ENCODE measurements around the gene BABAM1.

The BABAM1 gene

GRCh38 chr19:17275441-17276175, 8.4 kb downstream of the BABAM1 start:
- Mint-ChIP-seq H3K4me1 (ENCODE audit: low read depth) (no peaks in the 10 kb centered on the region), H3K36me3 (ENCODE audit: low read depth) (peaks cover 33% of the 10 kb centered on the region), H3K4me3 (no peak overlapping the region), H3K27ac (no peak overlapping the region), H3K9me3 (no peaks in the 10 kb centered on the region), H3K27me3 (ENCODE audit: low read depth) (no peaks in the 10 kb centered on the region)
- DNase-seq (ENCODE audit: low spot score) = no peak

DNA sequence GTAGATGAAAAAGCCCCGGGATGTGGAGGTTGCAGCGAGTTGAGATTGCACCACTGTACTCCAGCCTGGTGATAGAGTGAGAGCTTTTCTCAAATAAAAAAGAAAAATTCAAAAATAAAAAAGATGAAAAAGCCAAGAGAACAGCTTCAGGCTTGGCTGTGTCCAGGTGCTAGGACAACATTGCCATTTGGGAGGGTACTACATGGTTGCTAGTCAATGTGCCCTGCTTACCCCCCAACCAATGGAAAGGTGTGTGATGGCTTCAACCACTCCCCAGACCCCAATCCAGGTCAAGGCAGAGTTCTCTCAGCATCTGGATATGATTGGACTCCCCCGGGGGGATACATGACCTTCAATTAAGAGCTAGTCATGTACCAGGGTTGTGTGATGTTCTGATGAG, 12.2 kb downstream of the BABAM1 start:
- peaks cover 6% of the 10 kb centered on the region for H3K4me1 Mint-ChIP-seq (ENCODE audit: low read depth)
- DNase-seq (ENCODE audit: low spot score) = no peak
- H3K27ac Mint-ChIP-seq = no peak overlapping the region
- no peaks in the 10 kb centered on the region for H3K27me3 Mint-ChIP-seq (ENCODE audit: low read depth)
- peaks cover 22% of the 10 kb centered on the region for H3K36me3 Mint-ChIP-seq (ENCODE audit: low read depth)
- no peaks in the 10 kb centered on the region for H3K9me3 Mint-ChIP-seq
- H3K4me3 Mint-ChIP-seq = no peak overlapping the region

DNA sequence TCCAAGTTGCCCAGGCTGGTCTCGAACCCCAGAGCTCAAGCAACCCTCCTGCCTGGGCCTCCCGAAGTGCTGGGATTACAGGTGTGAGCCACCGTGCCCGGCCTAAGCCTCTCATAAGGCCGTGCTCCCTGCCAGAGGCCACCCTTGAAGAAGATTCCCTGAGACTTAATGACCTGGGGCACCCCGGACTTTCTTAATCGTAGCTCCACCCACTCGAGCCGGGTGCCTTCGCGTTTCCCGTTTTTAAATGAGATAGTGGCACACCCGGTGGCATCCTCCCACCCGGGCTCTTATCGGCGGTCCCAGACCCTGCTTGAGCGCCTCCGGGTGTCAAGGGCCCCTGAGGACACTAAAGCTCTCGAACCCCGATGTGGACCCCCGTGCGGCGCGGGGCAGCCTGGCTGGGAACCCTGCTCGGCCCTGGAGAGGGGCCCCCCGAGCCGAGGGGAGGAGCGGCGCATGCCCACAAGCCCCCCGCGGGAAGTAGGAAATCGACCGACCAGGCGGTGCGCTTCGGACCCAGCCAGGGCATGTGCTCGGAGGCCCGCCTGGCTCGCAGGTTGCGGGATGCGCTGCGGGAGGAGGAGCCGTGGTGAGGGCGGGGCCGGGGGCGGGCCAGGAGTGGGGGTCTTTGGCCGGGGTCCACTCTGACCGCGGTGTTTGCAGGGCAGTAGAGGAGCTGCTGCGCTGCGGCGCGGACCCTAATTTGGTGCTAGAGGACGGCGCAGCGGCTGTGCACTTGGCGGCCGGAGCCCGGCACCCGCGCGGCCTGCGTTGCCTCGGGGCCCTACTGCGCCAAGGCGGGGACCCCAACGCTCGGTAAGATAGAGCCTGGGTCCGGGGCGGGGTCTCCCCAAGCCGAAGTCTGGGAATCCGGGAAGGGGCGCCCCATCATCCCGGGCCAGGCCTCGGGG, 14.4 kb downstream of the BABAM1 start, which contains the start of gene ANKLE1:
Gene ANKLE1, plus strand, starts transcription at position 511 of the 914 bp plus-strand sequence. Its CDS starts 20 bp downstream, at position 531.
- H3K4me1 Mint-ChIP-seq (ENCODE audit: low read depth) = peaks cover 6% of the 10 kb centered on the region
- H3K36me3 Mint-ChIP-seq (ENCODE audit: low read depth) = peaks cover 8% of the 10 kb centered on the region
- no peaks in the 10 kb centered on the region for H3K9me3 Mint-ChIP-seq
- H3K27me3 Mint-ChIP-seq (ENCODE audit: low read depth) = no peaks in the 10 kb centered on the region
- peak within 1 kb of the TSS; percentile 89 for H3K4me3 Mint-ChIP-seq
- DNase-seq (ENCODE audit: low spot score) = peak; percentile 41
- peak within 1 kb of the TSS; percentile 75 for H3K27ac Mint-ChIP-seq

GRCh38 chr19:17282488-17283125, 15.4 kb downstream of the BABAM1 start:
- no peaks in the 10 kb centered on the region for H3K9me3 Mint-ChIP-seq
- peak overlapping the region; percentile 75 for H3K27ac Mint-ChIP-seq
- peaks cover 6% of the 10 kb centered on the region for H3K4me1 Mint-ChIP-seq (ENCODE audit: low read depth)
- peak; percentile 81 for DNase-seq (ENCODE audit: low spot score)
- peaks cover under 1% of the 10 kb centered on the region for H3K36me3 Mint-ChIP-seq (ENCODE audit: low read depth)
- H3K27me3 Mint-ChIP-seq (ENCODE audit: low read depth) = no peaks in the 10 kb centered on the region
- H3K4me3 Mint-ChIP-seq = peak overlapping the region; percentile 89

GRCh38 chr19:17283504-17283996, 16.3 kb downstream of the BABAM1 start:
- Mint-ChIP-seq H3K4me1 (ENCODE audit: low read depth) (peaks cover 6% of the 10 kb centered on the region), H3K4me3 (no peak overlapping the region), H3K9me3 (no peaks in the 10 kb centered on the region), H3K27ac (peak overlapping the region; percentile 31), H3K36me3 (ENCODE audit: low read depth) (no peaks in the 10 kb centered on the region), H3K27me3 (ENCODE audit: low read depth) (no peaks in the 10 kb centered on the region)
- DNase-seq (ENCODE audit: low spot score) = no peak

DNA sequence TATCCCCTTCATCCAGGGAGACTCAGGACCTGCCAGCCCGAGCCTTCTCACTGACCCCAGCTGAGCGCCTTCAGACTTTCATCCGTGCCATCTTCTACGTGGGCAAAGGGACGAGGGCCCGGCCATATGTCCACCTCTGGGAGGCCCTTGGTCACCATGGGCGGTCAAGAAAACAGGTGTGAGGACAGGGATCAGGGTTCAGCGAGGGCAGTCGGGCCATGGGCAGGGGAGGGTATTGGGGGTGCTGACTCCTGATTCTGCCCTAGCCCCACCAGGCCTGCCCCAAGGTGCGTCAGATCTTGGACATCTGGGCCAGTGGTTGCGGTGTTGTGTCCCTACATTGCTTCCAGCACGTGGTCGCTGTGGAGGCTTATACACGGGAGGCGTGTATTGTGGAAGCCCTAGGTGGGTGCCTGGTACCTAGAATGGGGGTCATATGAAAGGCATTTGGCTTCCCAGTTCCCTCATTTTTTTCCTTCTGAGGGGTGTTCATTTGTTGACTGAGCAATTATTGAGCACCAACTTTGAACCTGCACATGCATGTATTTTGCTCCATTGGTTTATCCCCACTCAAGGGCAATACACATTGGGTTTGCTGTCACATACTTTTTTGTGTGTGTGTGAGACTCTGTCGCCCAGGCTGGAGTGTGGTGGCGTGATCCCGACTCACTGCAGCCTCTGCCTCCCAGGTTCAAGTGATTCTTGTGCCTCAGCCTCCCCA, 18.3 kb downstream of the BABAM1 start:
- DNase-seq (ENCODE audit: low spot score) = no peak
- H3K27ac Mint-ChIP-seq = no peak overlapping the region
- H3K4me1 Mint-ChIP-seq (ENCODE audit: low read depth) = peaks cover 6% of the 10 kb centered on the region
- H3K9me3 Mint-ChIP-seq = no peaks in the 10 kb centered on the region
- H3K36me3 Mint-ChIP-seq (ENCODE audit: low read depth) = no peaks in the 10 kb centered on the region
- no peak overlapping the region for H3K4me3 Mint-ChIP-seq
- H3K27me3 Mint-ChIP-seq (ENCODE audit: low read depth) = no peaks in the 10 kb centered on the region

GRCh38 chr19:17286263-17286662, 19.0 kb downstream of the BABAM1 start:
- no peak for DNase-seq (ENCODE audit: low spot score)
- Mint-ChIP-seq H3K27me3 (ENCODE audit: low read depth) (no peaks in the 10 kb centered on the region), H3K27ac (no peak overlapping the region), H3K9me3 (no peaks in the 10 kb centered on the region), H3K36me3 (ENCODE audit: low read depth) (no peaks in the 10 kb centered on the region), H3K4me1 (ENCODE audit: low read depth) (peaks cover 6% of the 10 kb centered on the region), H3K4me3 (no peak overlapping the region)

DNA sequence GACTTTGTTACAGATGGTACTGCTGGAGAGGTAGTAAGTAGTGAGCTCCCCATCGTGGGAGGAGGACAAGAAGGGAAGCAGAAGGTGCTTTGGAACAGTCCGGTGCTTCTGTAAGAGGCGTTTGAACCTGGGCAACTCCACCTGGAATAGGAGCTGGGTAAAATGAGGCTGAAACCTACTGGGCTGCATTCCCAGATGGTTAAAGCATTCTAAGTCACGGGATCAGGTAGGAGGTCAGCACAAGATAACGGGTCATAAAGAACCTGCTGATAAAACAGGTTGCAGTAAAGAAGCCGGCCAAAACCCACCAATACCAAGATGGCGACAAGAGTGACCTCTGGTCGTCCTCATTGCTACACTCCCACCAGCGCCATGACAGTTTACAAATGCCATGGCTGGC, 19.5 kb downstream of the BABAM1 start:
- no peaks in the 10 kb centered on the region for H3K36me3 Mint-ChIP-seq (ENCODE audit: low read depth)

DNA sequence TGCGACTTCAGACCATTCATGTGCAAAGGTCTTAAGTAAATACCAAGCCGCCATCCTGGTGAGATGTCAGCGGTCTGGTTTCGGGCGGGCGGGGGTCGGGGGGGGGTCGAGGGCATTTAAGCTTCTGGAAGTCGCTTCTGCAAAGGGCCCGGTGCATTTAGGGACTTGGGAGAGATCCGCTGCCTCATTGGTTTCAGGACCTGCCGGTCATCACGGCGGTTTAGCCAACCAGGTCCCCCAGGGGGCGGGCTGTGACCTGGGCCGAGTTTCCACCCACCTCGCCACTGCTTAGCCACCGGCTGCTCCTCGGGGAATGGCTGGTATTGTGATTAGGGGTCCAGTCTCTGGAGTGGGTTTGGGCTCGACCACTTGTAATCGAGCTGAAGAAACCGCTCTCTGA, 22.2 kb downstream of the BABAM1 start:
- no peaks in the 10 kb centered on the region for H3K27me3 Mint-ChIP-seq (ENCODE audit: low read depth)
- no peaks in the 10 kb centered on the region for H3K36me3 Mint-ChIP-seq (ENCODE audit: low read depth)
- H3K4me3 Mint-ChIP-seq = no peak overlapping the region
- H3K9me3 Mint-ChIP-seq = no peaks in the 10 kb centered on the region
- peak; percentile 61 for DNase-seq (ENCODE audit: low spot score)
- H3K4me1 Mint-ChIP-seq (ENCODE audit: low read depth) = peaks cover 4% of the 10 kb centered on the region
- no peak overlapping the region for H3K27ac Mint-ChIP-seq

More for the DNA sequence above, 19.5 kb downstream of the BABAM1 start:
- Mint-ChIP-seq H3K4me3 (no peak overlapping the region), H3K27ac (no peak overlapping the region), H3K4me1 (ENCODE audit: low read depth) (peaks cover 7% of the 10 kb centered on the region), H3K9me3 (no peaks in the 10 kb centered on the region), H3K27me3 (ENCODE audit: low read depth) (no peaks in the 10 kb centered on the region)
- no peak for DNase-seq (ENCODE audit: low spot score)

GRCh38 chr19:17292301-17293074, 25.2 kb downstream of the BABAM1 start:
- Mint-ChIP-seq H3K9me3 (no peaks in the 10 kb centered on the region), H3K27ac (peak overlapping the region; percentile 67), H3K4me3 (peak overlapping the region; percentile 90), H3K36me3 (ENCODE audit: low read depth) (peaks cover 4% of the 10 kb centered on the region), H3K4me1 (ENCODE audit: low read depth) (peaks cover 4% of the 10 kb centered on the region), H3K27me3 (ENCODE audit: low read depth) (no peaks in the 10 kb centered on the region)
- DNase-seq (ENCODE audit: low spot score) = peak; percentile 75

GRCh38 chr19:17293605-17294004, 26.4 kb downstream of the BABAM1 start:
- Mint-ChIP-seq H3K36me3 (ENCODE audit: low read depth) (peaks cover 4% of the 10 kb centered on the region), H3K4me3 (no peak overlapping the region), H3K4me1 (ENCODE audit: low read depth) (peaks cover 4% of the 10 kb centered on the region), H3K9me3 (no peaks in the 10 kb centered on the region), H3K27ac (no peak overlapping the region), H3K27me3 (ENCODE audit: low read depth) (no peaks in the 10 kb centered on the region)
- DNase-seq (ENCODE audit: low spot score) = no peak

- peak; percentile 37 for DNase-seq (ENCODE audit: low spot score)
- Mint-ChIP-seq H3K36me3 (ENCODE audit: low read depth) (peaks cover 4% of the 10 kb centered on the region), H3K4me3 (no peak overlapping the region), H3K27ac (no peak overlapping the region), H3K9me3 (no peaks in the 10 kb centered on the region), H3K27me3 (ENCODE audit: low read depth) (no peaks in the 10 kb centered on the region), H3K4me1 (ENCODE audit: low read depth) (peaks cover 4% of the 10 kb centered on the region)
Measured at GRCh38 chr19:17294051-17294891, 27.0 kb downstream of the BABAM1 start.

Data from T-helper 2 cell treated with Interferon-gamma antibody and Interleukin-4, amounts not matched to agents 5 μg/mL and 100 μg/mL, for 36 hours (primary cell).